Spinal cord (tissue), 10 donors: ENCODE measurements around the gene MIF4GD. TPM values are rescaled to one million over a fixed set of nuclear protein-coding genes. Genes with fewer than 3 reads are reported as not detected.
A peak's percentile ranks its signal among the peaks of the same experiment; 100 is the strongest.

Experiments
- DNase-seq, 6 donors: peaks; one replicate each; pipeline versions ENCODE4 v3.0.0 to v3.0.0-alpha.2; 2013 to 2015; ENCODE audit warnings: low spot score in 6 of 6, low read depth in 4 of 6
- H3K27ac ChIP-seq: one replicate; pipeline ENCODE4 v1.5.1; 2013; ENCODE audit warnings: low read depth, low read length, control low read depth
- H3K27me3 ChIP-seq: one replicate; pipeline ENCODE4 v1.6.1; 2013; ENCODE audit warnings: low read length; ENCODE audit not compliant: control insufficient read depth, insufficient read depth
- H3K36me3 ChIP-seq: one replicate; pipeline ENCODE4 v1.6.1; 2013; ENCODE audit warnings: low read length; ENCODE audit not compliant: control insufficient read depth, insufficient read depth
- H3K4me1 ChIP-seq: one replicate; pipeline ENCODE4 v1.6.1; 2013; ENCODE audit warnings: low read length; ENCODE audit not compliant: control insufficient read depth, insufficient read depth
- H3K4me3 ChIP-seq: one replicate; pipeline ENCODE4 v1.5.1; 2013; ENCODE audit warnings: low read depth, low read length, control low read depth
- H3K9me3 ChIP-seq: one replicate; pipeline ENCODE4 v1.6.1; 2013; ENCODE audit warnings: low read length; ENCODE audit not compliant: control insufficient read depth, insufficient read depth
- WGBS: methylation state at CpG from one replicate; pipeline ENCODE4 v1.1.5; 2013; ENCODE audit warnings: missing lambda C conversion rate; ENCODE audit not compliant: insufficient coverage; 5-methylcytosine and 5-hydroxymethylcytosine counted together
- polyA plus RNA-seq, 2 donors: library from polyadenylated mRNA; unstranded; fragments of 120-200 nt; gene quantifications; one replicate each; pipeline ENCODE4 v1.2.1, GENCODE V29; 2013; ENCODE audit not compliant: insufficient read length in 2 of 2
- total RNA-seq, 2 donors: library from RNA; depleted of rRNA in 1 of 2; stranded (reverse); fragments of 120-200 nt in 1 of 2; fragments of >200 nt in 1 of 2; gene quantifications; one replicate each; pipeline versions ENCODE4 v1.2.3 to v1.2.4, GENCODE V29; 2013 to 2014
- donor health status: healthy.

The MIF4GD gene
- total and polyA plus RNA-seq, 4 donors = 11.0 to 31.1 (median 26.0) TPM

GRCh38 chr17:75246404-75246803 lies 24.6 kb downstream of the MIF4GD start:
- WGBS = 92% methylated on average over 11 of the region's 12 CpGs
- peaks cover 58% of the 10 kb centered on the region for H3K36me3 ChIP-seq
- no peak for DNase-seq

GRCh38 chr17:75245011-75245410 lies 26.0 kb downstream of the MIF4GD start:
- WGBS = 92% methylated on average over 4 of the region's 6 CpGs
- H3K4me1 ChIP-seq = peaks cover 8% of the 10 kb centered on the region

More at GRCh38 chr17:75246404-75246803, 24.6 kb downstream of the MIF4GD start:
- H3K27me3 ChIP-seq = no peaks in the 10 kb centered on the region
- no peak overlapping the region for H3K4me3 ChIP-seq
- H3K27ac ChIP-seq = no peak overlapping the region
- no peaks in the 10 kb centered on the region for H3K9me3 ChIP-seq
- H3K4me1 ChIP-seq = no peaks in the 10 kb centered on the region

GRCh38 chr17:75244133-75244866 lies 26.7 kb downstream of the MIF4GD start:
- no peaks in the 10 kb centered on the region for H3K27me3 ChIP-seq
- peaks cover 79% of the 10 kb centered on the region for H3K36me3 ChIP-seq
- DNase-seq = no peak
- H3K4me1 ChIP-seq = peaks cover 8% of the 10 kb centered on the region
- H3K4me3 ChIP-seq = no peak overlapping the region
- no peak overlapping the region for H3K27ac ChIP-seq
- WGBS = 90% methylated on average over 18 of the region's 22 CpGs
- H3K9me3 ChIP-seq = no peaks in the 10 kb centered on the region

More at GRCh38 chr17:75245011-75245410, 26.0 kb downstream of the MIF4GD start:
- Histone ChIP-seq H3K9me3 (no peaks in the 10 kb centered on the region), H3K27me3 (no peaks in the 10 kb centered on the region), H3K4me3 (no peak overlapping the region), H3K36me3 (peaks cover 72% of the 10 kb centered on the region), H3K27ac (no peak overlapping the region)
- DNase-seq = no peak

GRCh38 chr17:75242461-75243042 lies 28.5 kb downstream of the MIF4GD start:
- DNase-seq = no peak
- 88% methylated on average over 14 of the region's 17 CpGs for WGBS
- Histone ChIP-seq H3K27ac (no peak overlapping the region), H3K9me3 (no peaks in the 10 kb centered on the region), H3K4me3 (no peak overlapping the region), H3K27me3 (no peaks in the 10 kb centered on the region), H3K36me3 (peaks cover 89% of the 10 kb centered on the region), H3K4me1 (peaks cover 8% of the 10 kb centered on the region)

- no peak for DNase-seq
- peaks cover 94% of the 10 kb centered on the region for H3K36me3 ChIP-seq
- no peaks in the 10 kb centered on the region for H3K9me3 ChIP-seq
- no peaks in the 10 kb centered on the region for H3K27me3 ChIP-seq
- WGBS = 91% methylated on average over 15 of the region's 15 CpGs
- H3K4me1 ChIP-seq = peaks cover 8% of the 10 kb centered on the region
- no peak overlapping the region for H3K27ac ChIP-seq
- no peak overlapping the region for H3K4me3 ChIP-seq
Measured at GRCh38 chr17:75241996-75242460, 29.0 kb downstream of the MIF4GD start.

- H3K9me3 ChIP-seq = no peaks in the 10 kb centered on the region
- 88% methylated on average over 8 of the region's 9 CpGs for WGBS
- no peak overlapping the region for H3K27ac ChIP-seq
- DNase-seq = no peak
- H3K36me3 ChIP-seq = peaks cover 97% of the 10 kb centered on the region
- peaks cover 8% of the 10 kb centered on the region for H3K4me1 ChIP-seq
- H3K4me3 ChIP-seq = no peak overlapping the region
- H3K27me3 ChIP-seq = no peaks in the 10 kb centered on the region
Measured at GRCh38 chr17:75241502-75241901, 29.5 kb downstream of the MIF4GD start.

- H3K27me3 ChIP-seq = no peaks in the 10 kb centered on the region
- peaks cover 8% of the 10 kb centered on the region for H3K4me1 ChIP-seq
- H3K9me3 ChIP-seq = no peaks in the 10 kb centered on the region
- peaks cover 93% of the 10 kb centered on the region for H3K36me3 ChIP-seq
- DNase-seq = no peak
- no peak overlapping the region for H3K4me3 ChIP-seq
- WGBS = 96% methylated on average over 4 of the region's 7 CpGs
- no peak overlapping the region for H3K27ac ChIP-seq
Measured at GRCh38 chr17:75241143-75241430, 29.9 kb downstream of the MIF4GD start.

- Histone ChIP-seq H3K27ac (no peak overlapping the region), H3K4me3 (no peak overlapping the region), H3K27me3 (no peaks in the 10 kb centered on the region), H3K36me3 (peaks cover 92% of the 10 kb centered on the region), H3K4me1 (peaks cover 8% of the 10 kb centered on the region), H3K9me3 (no peaks in the 10 kb centered on the region)
- 55% methylated on average over 21 of the region's 23 CpGs for WGBS
- DNase-seq = peak in 1 of 6 donors; percentile 16
Measured at GRCh38 chr17:75240394-75241142, 30.5 kb downstream of the MIF4GD start.

- 83% methylated on average over 23 of the region's 23 CpGs for WGBS
- Histone ChIP-seq H3K27me3 (no peaks in the 10 kb centered on the region), H3K27ac (no peak overlapping the region), H3K4me1 (peaks cover 8% of the 10 kb centered on the region), H3K4me3 (no peak overlapping the region), H3K9me3 (no peaks in the 10 kb centered on the region), H3K36me3 (peaks cover 90% of the 10 kb centered on the region)
- DNase-seq = no peak
Measured at GRCh38 chr17:75239778-75240393, 31.1 kb downstream of the MIF4GD start.
